Mesendoderm (in vitro differentiated cells): ENCODE measurements around the gene KCNQ1.

Experiments used
- DNase-seq: peaks from one replicate; pipeline ENCODE4 v3.0.0; 2013
- H2AK5ac ChIP-seq: 2 replicates; pipeline ENCODE4 v1.6.1; 2013; ENCODE audit warnings: low read length, inconsistent platforms
- H2BK120ac ChIP-seq: 2 replicates; pipeline ENCODE4 v1.6.1; 2013; ENCODE audit warnings: low read depth, mild to moderate bottlenecking, low read length, moderate library complexity, mixed read lengths
- H2BK15ac ChIP-seq: replicated peaks from 2 replicates; pipeline ENCODE4 v1.6.1; 2013; ENCODE audit warnings: low read depth, mild to moderate bottlenecking, moderate library complexity
- H2BK5ac ChIP-seq: 2 replicates; pipeline ENCODE4 v1.6.1; 2013; ENCODE audit warnings: low read length, inconsistent platforms
- H3K18ac ChIP-seq: 2 replicates; pipeline ENCODE4 v1.6.1; 2013; ENCODE audit warnings: mild to moderate bottlenecking, low read length, mixed read lengths
- H3K23ac ChIP-seq: one replicate; pipeline ENCODE4 v1.6.1; 2013; ENCODE audit warnings: low read length
- H3K27ac ChIP-seq: 2 replicates; pipeline ENCODE4 v1.5.1; 2013; ENCODE audit warnings: low read depth, mild to moderate bottlenecking, inconsistent platforms, low read length, moderate library complexity
- H3K27me3 ChIP-seq: 2 replicates; pipeline ENCODE4 v1.6.1; 2013; ENCODE audit warnings: low read length, control low read depth, mild to moderate bottlenecking, inconsistent platforms; ENCODE audit not compliant: insufficient read depth, poor library complexity
- H3K36me3 ChIP-seq: 2 replicates; pipeline ENCODE4 v1.6.1; 2013; ENCODE audit warnings: low read length, inconsistent platforms; ENCODE audit not compliant: control insufficient read depth, insufficient read depth
- H3K4ac ChIP-seq: one replicate; pipeline ENCODE4 v1.6.1; 2013; ENCODE audit warnings: low read depth, mild to moderate bottlenecking, low read length, moderate library complexity
- H3K4me1 ChIP-seq: 2 replicates; pipeline ENCODE4 v1.6.1; 2013; ENCODE audit warnings: low read depth, low read length, inconsistent platforms; ENCODE audit not compliant: control insufficient read depth
- H3K4me2 ChIP-seq: 2 replicates; pipeline ENCODE4 v1.6.1; 2013; ENCODE audit warnings: low read length
- H3K4me3 ChIP-seq: 2 replicates; pipeline ENCODE4 v1.5.1; 2013; ENCODE audit warnings: mild to moderate bottlenecking, low read length
- H3K56ac ChIP-seq: one replicate; pipeline ENCODE4 v1.6.1; 2013; ENCODE audit warnings: low read length
- H3K79me1 ChIP-seq: 2 replicates; pipeline ENCODE4 v1.6.1; 2013; ENCODE audit warnings: low read length, inconsistent platforms
- H3K79me2 ChIP-seq: 2 replicates; pipeline ENCODE4 v1.6.1; 2013; ENCODE audit warnings: mild to moderate bottlenecking, low read length; ENCODE audit not compliant: control insufficient read depth, insufficient read depth
- H3K9ac ChIP-seq: 2 replicates; pipeline ENCODE4 v1.6.1; 2013; ENCODE audit warnings: low read length, inconsistent platforms
- H4K5ac ChIP-seq: one replicate; pipeline ENCODE4 v1.6.1; 2013; ENCODE audit warnings: low read length
- H4K8ac ChIP-seq: one replicate; pipeline ENCODE4 v1.6.1; 2013; ENCODE audit warnings: low read depth, mild to moderate bottlenecking, control low read depth, low read length, moderate library complexity
- WGBS: extraction: QIAGEN DNeasy Blood & Tissue Kit; methylation state at CpG from one replicate; pipeline ENCODE4 v1.1.7; 2013; ENCODE audit warnings: low lambda C conversion rate, missing lambda C conversion rate; ENCODE audit not compliant: insufficient coverage; ENCODE audit errors: extremely low coverage; 5-methylcytosine and 5-hydroxymethylcytosine counted together

The KCNQ1 gene

GRCh38 chr11:2402106-2402505, 42.7 kb upstream of the KCNQ1 start:
- H3K4me3 ChIP-seq = no peak overlapping the region
- no peak overlapping the region for H3K4ac ChIP-seq
- no peak overlapping the region for H2BK120ac ChIP-seq
- peaks cover 11% of the 10 kb centered on the region for H3K79me2 ChIP-seq
- WGBS = no CpG with 5 or more reads among the region's 13 CpGs
- H3K18ac ChIP-seq = no peak overlapping the region
- H3K36me3 ChIP-seq = no peaks in the 10 kb centered on the region
- no peak overlapping the region for H4K5ac ChIP-seq
- no peak overlapping the region for H3K9ac ChIP-seq
- peaks cover 11% of the 10 kb centered on the region for H3K79me1 ChIP-seq
- DNase-seq = no peak
- no peak overlapping the region for H3K23ac ChIP-seq
- no peak overlapping the region for H2BK5ac ChIP-seq
- no peak overlapping the region for H2AK5ac ChIP-seq
- no peak overlapping the region for H4K8ac ChIP-seq
- H3K4me2 ChIP-seq = no peak overlapping the region
- no peak overlapping the region for H3K56ac ChIP-seq
- no peak overlapping the region for H3K27ac ChIP-seq
- H2BK15ac ChIP-seq = no peak overlapping the region
- H3K27me3 ChIP-seq = no peaks in the 10 kb centered on the region
- H3K4me1 ChIP-seq = peaks cover 5% of the 10 kb centered on the region

GRCh38 chr11:2402890-2403645, 41.7 kb upstream of the KCNQ1 start:
- Histone ChIP-seq H3K36me3 (no peaks in the 10 kb centered on the region), H3K18ac (no peak overlapping the region), H3K27me3 (no peaks in the 10 kb centered on the region), H4K5ac (no peak overlapping the region), H2BK15ac (no peak overlapping the region), H2BK5ac (no peak overlapping the region), H3K4me2 (no peak overlapping the region), H3K79me1 (peaks cover 11% of the 10 kb centered on the region), H3K56ac (no peak overlapping the region), H3K4ac (no peak overlapping the region), H3K4me1 (peaks cover 5% of the 10 kb centered on the region), H3K4me3 (no peak overlapping the region), H3K27ac (no peak overlapping the region), H2BK120ac (no peak overlapping the region), H2AK5ac (no peak overlapping the region), H3K79me2 (peaks cover 11% of the 10 kb centered on the region), H3K23ac (no peak overlapping the region), H3K9ac (no peak overlapping the region), H4K8ac (no peak overlapping the region)
- WGBS = no CpG with 5 or more reads among the region's 31 CpGs
- DNase-seq = no peak

- peaks cover 2% of the 10 kb centered on the region for H3K4me1 ChIP-seq
- H3K9ac ChIP-seq = no peak overlapping the region
- no peak overlapping the region for H3K4me2 ChIP-seq
- H2AK5ac ChIP-seq = no peak overlapping the region
- H3K27me3 ChIP-seq = no peaks in the 10 kb centered on the region
- no peak overlapping the region for H3K23ac ChIP-seq
- WGBS = no CpG with 5 or more reads among the region's 12 CpGs
- H2BK5ac ChIP-seq = no peak overlapping the region
- peaks cover 11% of the 10 kb centered on the region for H3K79me2 ChIP-seq
- H4K8ac ChIP-seq = no peak overlapping the region
- H2BK120ac ChIP-seq = no peak overlapping the region
- H2BK15ac ChIP-seq = no peak overlapping the region
- no peak overlapping the region for H3K56ac ChIP-seq
- no peaks in the 10 kb centered on the region for H3K36me3 ChIP-seq
- peaks cover 11% of the 10 kb centered on the region for H3K79me1 ChIP-seq
- H3K4ac ChIP-seq = no peak overlapping the region
- DNase-seq = no peak
- H3K18ac ChIP-seq = no peak overlapping the region
- no peak overlapping the region for H3K4me3 ChIP-seq
- H3K27ac ChIP-seq = no peak overlapping the region
- H4K5ac ChIP-seq = no peak overlapping the region
Observed at GRCh38 chr11:2404735-2405196, 40.0 kb upstream of the KCNQ1 start.

GRCh38 chr11:2406451-2406850, 38.4 kb upstream of the KCNQ1 start:
- Histone ChIP-seq H3K27ac (no peak overlapping the region), H3K56ac (no peak overlapping the region), H3K4me2 (no peak overlapping the region), H3K27me3 (no peaks in the 10 kb centered on the region), H3K4ac (no peak overlapping the region), H2AK5ac (no peak overlapping the region), H2BK120ac (no peak overlapping the region), H2BK15ac (no peak overlapping the region), H3K9ac (no peak overlapping the region), H3K36me3 (no peaks in the 10 kb centered on the region), H3K79me1 (peaks cover 7% of the 10 kb centered on the region), H2BK5ac (no peak overlapping the region), H4K5ac (no peak overlapping the region), H3K18ac (no peak overlapping the region), H4K8ac (no peak overlapping the region), H3K23ac (no peak overlapping the region), H3K79me2 (peaks cover 5% of the 10 kb centered on the region), H3K4me3 (no peak overlapping the region), H3K4me1 (peaks cover under 1% of the 10 kb centered on the region)
- DNase-seq = no peak
- WGBS = no CpG with 5 or more reads among the region's 14 CpGs

GRCh38 chr11:2406878-2407410, 37.9 kb upstream of the KCNQ1 start:
- Histone ChIP-seq H2BK120ac (no peak overlapping the region), H3K36me3 (no peaks in the 10 kb centered on the region), H3K4me2 (no peak overlapping the region), H3K27ac (no peak overlapping the region), H3K4me1 (no peaks in the 10 kb centered on the region), H4K8ac (no peak overlapping the region), H3K9ac (no peak overlapping the region), H3K4ac (no peak overlapping the region), H2AK5ac (no peak overlapping the region), H2BK5ac (no peak overlapping the region), H3K18ac (no peak overlapping the region), H3K27me3 (no peaks in the 10 kb centered on the region), H3K79me1 (peaks cover 3% of the 10 kb centered on the region), H3K23ac (no peak overlapping the region), H3K79me2 (peaks cover 1% of the 10 kb centered on the region), H2BK15ac (no peak overlapping the region), H3K4me3 (no peak overlapping the region), H4K5ac (no peak overlapping the region), H3K56ac (no peak overlapping the region)
- no peak for DNase-seq
- no CpG with 5 or more reads among the region's 24 CpGs for WGBS
